ENCODE measurements around the gene RHEX.

DNA sequence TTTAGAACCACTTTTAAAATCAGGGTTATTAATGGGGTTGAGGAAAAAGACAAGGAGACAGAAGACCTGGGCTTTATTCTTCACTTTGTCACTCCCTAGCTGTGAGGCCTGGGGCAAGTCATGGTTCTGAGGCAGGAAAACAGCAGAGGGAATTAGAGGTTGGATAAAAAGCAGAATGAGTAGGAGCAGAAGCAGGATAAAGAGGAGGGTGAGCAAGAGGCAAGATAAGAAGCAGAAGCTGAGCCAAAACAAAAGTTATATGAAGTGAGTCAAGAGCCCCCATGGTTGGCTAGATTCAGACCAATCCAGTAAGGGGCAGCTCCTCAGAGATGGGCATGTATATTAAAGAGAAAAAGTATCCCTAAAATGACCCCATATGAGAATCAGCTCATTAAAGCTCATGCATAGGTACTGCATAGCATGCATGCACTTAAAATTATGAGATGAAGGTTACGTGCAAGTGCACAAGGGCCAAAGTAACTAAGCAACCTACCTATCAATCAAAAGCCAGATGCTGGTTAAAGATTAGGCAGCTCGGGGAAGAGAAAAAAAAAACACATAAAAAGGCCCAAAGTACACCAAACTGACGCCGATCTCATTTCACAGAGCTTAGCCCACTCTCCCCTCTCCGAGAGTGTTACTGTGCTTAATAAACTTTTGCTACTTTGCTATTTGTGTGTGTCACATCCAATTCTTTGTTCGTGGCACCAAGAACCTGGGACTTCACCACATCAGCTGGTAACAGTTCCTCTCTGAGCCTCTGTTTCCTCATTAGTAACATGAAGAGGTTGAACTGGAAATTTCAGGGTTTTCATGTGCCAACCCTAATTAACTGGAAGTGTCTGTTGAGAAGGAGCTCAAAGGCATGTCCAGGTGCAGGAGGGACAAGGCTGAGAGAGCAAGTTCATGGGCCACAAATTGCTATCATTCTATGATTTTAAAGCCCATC is 62.0 kb downstream of the RHEX start:
- TF ChIP-seq EZH2 (optimal IDR thresholded peaks at IDR 0.05; ENCODE audit: low read depth, low read length) (no peak), CTCF (IDR thresholded peaks at IDR 0.05; ENCODE audit: low read length) (no peak), EZH2phosphoT487 (IDR thresholded peaks at IDR 0.05; ENCODE audit: low read length) (no peak)
